HEK293 (cell line): ENCODE results near the gene RASA1.

ENCODE experiments used
- BCL11A ChIP-seq: fragments of 450-650 bp; formaldehyde crosslinking; IDR thresholded peaks from 2 replicates; pipeline ENCODE4 v1.5.1; 2016; ENCODE audit warnings: low read depth, missing biosample characterization, missing genetic modification characterization
- BCL11B ChIP-seq: fragments of 450-650 bp; formaldehyde crosslinking; IDR thresholded peaks from 2 replicates; pipeline ENCODE4 v1.5.1; 2016; ENCODE audit warnings: low read depth, missing biosample characterization, missing genetic modification characterization
- MZF1 ChIP-seq: fragments of 450-650 bp; formaldehyde crosslinking; IDR thresholded peaks from 2 replicates; pipeline ENCODE4 v1.5.1; 2017; ENCODE audit warnings: missing biosample characterization, missing genetic modification characterization, borderline replicate concordance
- ZNF24 ChIP-seq: fragments of 450-650 bp; formaldehyde crosslinking; IDR thresholded peaks from 2 replicates; pipeline ENCODE4 v1.5.1; 2016; ENCODE audit warnings: missing biosample characterization, missing genetic modification characterization
- ZNF544 ChIP-seq: fragments of 450-650 bp; formaldehyde crosslinking; IDR thresholded peaks from 2 replicates; pipeline ENCODE4 v1.5.0; 2017; ENCODE audit warnings: missing biosample characterization, missing genetic modification characterization
- ZNF549 ChIP-seq: fragments of 450-650 bp; IDR thresholded peaks from 2 replicates; pipeline ENCODE4 v1.5.1; 2018; ENCODE audit warnings: missing biosample characterization, missing genetic modification characterization, mild to moderate bottlenecking, inconsistent platforms, moderate library complexity
- TF ChIP-seq, protein P1 (sequence below): fragments of 450-650 bp; formaldehyde crosslinking; IDR thresholded peaks from 2 replicates; pipeline ENCODE4 v1.5.1; 2016; ENCODE audit warnings: missing biosample characterization, missing genetic modification characterization
- TF ChIP-seq, protein P2 (sequence below): fragments of 450-650 bp; formaldehyde crosslinking; IDR thresholded peaks from 2 replicates; pipeline ENCODE4 v1.5.0; 2017; ENCODE audit warnings: missing biosample characterization, missing genetic modification characterization, borderline replicate concordance

DNA sequence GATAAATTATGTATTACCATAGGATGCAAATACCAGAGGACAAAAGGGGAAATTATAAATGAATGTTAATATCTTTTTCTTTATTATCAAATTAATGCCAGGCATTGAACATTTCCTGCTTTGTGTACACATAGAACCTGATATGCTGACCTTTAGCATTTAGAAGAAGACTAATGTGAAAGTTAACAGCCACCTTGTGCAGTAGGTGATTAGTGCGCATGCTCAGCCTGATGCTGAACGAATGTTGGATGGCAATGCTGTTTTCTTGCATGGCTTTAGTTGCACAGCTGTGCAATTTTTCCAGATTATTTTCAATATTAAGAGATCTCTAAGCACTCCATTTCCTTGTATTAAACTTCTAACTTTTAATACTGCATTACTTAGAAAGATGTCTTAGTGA lies 99.6 kb downstream of the RASA1 start:
- TF ChIP-seq, protein P1, sequence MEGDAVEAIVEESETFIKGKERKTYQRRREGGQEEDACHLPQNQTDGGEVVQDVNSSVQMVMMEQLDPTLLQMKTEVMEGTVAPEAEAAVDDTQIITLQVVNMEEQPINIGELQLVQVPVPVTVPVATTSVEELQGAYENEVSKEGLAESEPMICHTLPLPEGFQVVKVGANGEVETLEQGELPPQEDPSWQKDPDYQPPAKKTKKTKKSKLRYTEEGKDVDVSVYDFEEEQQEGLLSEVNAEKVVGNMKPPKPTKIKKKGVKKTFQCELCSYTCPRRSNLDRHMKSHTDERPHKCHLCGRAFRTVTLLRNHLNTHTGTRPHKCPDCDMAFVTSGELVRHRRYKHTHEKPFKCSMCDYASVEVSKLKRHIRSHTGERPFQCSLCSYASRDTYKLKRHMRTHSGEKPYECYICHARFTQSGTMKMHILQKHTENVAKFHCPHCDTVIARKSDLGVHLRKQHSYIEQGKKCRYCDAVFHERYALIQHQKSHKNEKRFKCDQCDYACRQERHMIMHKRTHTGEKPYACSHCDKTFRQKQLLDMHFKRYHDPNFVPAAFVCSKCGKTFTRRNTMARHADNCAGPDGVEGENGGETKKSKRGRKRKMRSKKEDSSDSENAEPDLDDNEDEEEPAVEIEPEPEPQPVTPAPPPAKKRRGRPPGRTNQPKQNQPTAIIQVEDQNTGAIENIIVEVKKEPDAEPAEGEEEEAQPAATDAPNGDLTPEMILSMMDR (tag by site-specific recombination), result no peak
- no peak for TF ChIP-seq ZNF549 (tag by site-specific recombination)
- TF ChIP-seq ZNF544 (tag by site-specific recombination), result no peak
- no peak for TF ChIP-seq ZNF24
- TF ChIP-seq BCL11A (tag by site-specific recombination), result no peak
- TF ChIP-seq BCL11B (tag by site-specific recombination), result no peak
- TF ChIP-seq, protein P2, sequence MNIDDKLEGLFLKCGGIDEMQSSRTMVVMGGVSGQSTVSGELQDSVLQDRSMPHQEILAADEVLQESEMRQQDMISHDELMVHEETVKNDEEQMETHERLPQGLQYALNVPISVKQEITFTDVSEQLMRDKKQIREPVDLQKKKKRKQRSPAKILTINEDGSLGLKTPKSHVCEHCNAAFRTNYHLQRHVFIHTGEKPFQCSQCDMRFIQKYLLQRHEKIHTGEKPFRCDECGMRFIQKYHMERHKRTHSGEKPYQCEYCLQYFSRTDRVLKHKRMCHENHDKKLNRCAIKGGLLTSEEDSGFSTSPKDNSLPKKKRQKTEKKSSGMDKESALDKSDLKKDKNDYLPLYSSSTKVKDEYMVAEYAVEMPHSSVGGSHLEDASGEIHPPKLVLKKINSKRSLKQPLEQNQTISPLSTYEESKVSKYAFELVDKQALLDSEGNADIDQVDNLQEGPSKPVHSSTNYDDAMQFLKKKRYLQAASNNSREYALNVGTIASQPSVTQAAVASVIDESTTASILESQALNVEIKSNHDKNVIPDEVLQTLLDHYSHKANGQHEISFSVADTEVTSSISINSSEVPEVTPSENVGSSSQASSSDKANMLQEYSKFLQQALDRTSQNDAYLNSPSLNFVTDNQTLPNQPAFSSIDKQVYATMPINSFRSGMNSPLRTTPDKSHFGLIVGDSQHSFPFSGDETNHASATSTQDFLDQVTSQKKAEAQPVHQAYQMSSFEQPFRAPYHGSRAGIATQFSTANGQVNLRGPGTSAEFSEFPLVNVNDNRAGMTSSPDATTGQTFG (tag by site-specific recombination), result no peak
- TF ChIP-seq MZF1 (tag by site-specific recombination), result no peak
